Dedifferentiated amniotic fluid mesenchymal stem cell (primary cell): ENCODE data around the gene APELA.
"Not testable (repeated sequence)": the region's sequence is repeated elsewhere in the genome, so short reads cannot be mapped to it uniquely, and the experiment has no call there.

Experiments
- DNase-seq: peaks from one replicate; pipeline ENCODE4 v3.0.0-alpha.2; 2016; ENCODE audit errors: extremely low spot score

Gene APELA

GRCh38 chr4:164876700-164877324 is at the start of gene APELA:
TSS of gene APELA (plus strand) at chr4:164877178. CDS start at chr4:164877332, 154 bp downstream.
- no peak for DNase-seq

GRCh38 chr4:164828955-164829354 is 48.0 kb upstream of the APELA start:
- DNase-seq: no peak

- no peak for DNase-seq
These were observed 30.4 kb upstream of the APELA start for GRCh38 chr4:164846566-164846965.

- DNase-seq: no peak
These were observed 30.0 kb upstream of the APELA start for GRCh38 chr4:164847016-164847415.

GRCh38 chr4:164847967-164848649 is 28.9 kb upstream of the APELA start:
- no peak for DNase-seq

GRCh38 chr4:164856396-164856795 is 20.6 kb upstream of the APELA start:
- DNase-seq: no peak

GRCh38 chr4:164866817-164867490 is 10.0 kb upstream of the APELA start:
- DNase-seq: no peak

DNA sequence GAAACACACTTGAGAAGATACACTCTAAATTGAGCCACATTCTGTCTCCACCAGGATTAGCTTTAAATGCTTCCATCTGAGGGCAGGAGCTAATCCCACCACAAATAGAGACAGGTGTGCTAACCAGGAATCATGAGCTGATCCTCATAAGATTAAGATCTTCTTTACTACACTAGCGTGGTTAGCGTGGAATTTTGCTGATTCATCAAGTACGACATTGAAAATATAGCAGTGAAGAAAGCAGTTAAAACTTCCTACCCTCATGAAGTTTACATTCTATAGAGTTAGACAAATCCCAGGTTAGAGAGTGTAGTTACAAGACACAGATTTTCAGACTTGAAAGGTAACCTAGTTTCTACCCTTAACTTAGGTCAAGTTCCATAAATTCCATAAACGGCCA is 5.3 kb upstream of the APELA start:
- DNase-seq: no peak

DNA sequence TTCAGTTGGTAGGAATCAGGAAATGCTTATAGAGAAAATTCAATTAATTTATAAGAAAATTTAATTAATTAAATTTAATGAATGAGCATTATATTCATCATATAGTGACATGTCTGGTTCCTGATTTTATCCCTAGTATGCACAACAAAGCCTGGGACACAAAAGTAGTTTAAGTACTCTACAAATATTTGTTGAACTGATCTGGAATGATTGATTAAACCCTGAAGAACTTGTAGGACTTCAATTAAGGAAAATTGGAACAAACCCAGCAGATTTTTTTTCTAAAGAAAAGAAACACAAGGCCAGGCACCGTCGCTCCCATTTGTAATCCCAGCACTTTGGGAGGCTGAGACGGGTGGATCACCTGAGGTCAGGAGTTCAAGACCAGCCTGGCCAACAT is 4.5 kb upstream of the APELA start:
- DNase-seq: no peak

GRCh38 chr4:164874789-164875188 is 2.2 kb upstream of the APELA start:
- DNase-seq: no peak

DNA sequence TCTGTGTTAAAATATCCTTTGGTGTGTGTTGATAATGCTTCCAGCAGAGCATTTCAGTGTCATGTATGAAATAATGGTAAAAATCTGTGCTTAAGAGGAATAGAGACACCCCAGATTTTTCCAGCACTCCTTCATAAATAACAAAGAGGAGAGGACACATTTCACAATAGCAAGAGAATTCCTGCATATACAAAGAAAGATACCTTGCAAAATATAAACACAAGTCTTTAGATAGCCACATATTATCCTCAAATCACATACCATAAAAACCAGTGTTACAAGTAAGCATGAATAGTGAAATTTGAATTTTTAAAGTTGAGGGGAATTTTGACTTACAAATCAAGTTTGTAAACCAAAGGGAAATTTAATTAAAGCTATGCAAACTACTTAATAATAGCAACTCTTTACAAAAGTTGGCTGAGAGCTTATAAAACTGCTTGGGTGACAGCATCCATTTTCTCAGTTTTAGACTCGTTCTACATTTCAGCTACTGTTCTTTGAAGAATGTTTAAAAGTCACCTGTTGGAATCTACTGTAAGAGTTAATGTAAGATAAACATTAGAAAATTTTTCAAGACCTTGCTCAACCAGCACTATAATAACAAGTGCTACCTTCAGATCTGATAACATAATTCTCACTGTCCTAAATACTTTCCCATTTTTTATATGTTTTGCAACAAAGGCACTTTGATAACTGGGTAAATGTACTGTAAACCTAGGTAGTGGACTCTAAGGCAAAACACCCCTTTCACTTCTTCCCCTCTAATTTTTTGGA is 3.7 kb downstream of the APELA start:
- no peak for DNase-seq

- no peak for DNase-seq
These were observed 11.2 kb downstream of the APELA start for GRCh38 chr4:164888096-164888715.

GRCh38 chr4:164890691-164891090 is 13.7 kb downstream of the APELA start:
- no peak for DNase-seq

GRCh38 chr4:164892018-164892417 is 15.0 kb downstream of the APELA start:
- DNase-seq: no peak

DNA sequence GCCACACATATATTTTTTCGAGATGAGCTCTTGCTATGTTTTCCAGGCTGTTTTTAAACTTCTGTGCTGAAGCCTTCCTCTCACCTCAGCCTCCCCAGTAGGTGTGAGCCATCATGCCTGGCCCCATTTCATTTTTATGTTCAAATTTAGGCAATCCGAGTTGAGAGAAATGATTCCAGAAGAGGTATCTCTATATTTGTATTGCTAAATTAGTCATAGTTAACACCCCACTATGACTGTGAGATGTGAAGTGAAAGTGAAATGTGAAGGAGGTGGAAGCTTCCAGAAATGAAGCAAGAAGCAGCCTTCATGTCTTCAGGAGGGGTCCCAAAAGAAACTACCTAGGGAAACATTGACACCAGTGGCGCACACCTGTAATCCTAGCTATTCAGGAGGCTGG is 17.7 kb downstream of the APELA start:
- no peak for DNase-seq

- no peak for DNase-seq
These were observed 25.6 kb downstream of the APELA start for GRCh38 chr4:164902608-164903007.

DNA sequence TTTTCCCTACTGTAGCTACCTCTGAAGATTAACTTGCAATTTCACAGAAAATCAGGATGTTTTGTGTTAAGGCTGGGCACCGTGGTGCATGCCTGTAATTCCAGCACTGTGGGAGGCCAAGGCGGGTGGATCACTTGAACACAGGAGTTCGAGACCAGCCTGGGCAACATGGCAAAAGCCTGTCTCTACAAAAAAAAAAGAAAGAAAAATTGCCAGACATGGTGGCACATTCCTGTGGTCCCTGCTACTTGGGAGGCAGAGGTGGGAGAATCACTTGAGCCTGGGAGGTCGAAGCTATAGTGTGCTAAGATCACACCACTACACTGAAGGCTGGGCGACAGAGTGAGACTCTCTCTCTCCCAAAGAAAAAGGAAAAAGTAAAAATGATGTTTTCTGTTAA is 27.4 kb downstream of the APELA start:
- no peak for DNase-seq

- no peak for DNase-seq
These were observed 28.0 kb downstream of the APELA start for GRCh38 chr4:164904941-164905340.

GRCh38 chr4:164906368-164906767 is 29.4 kb downstream of the APELA start:
- no peak for DNase-seq

GRCh38 chr4:164913506-164913905 is 36.5 kb downstream of the APELA start:
- DNase-seq: not testable (repeated sequence)

DNA sequence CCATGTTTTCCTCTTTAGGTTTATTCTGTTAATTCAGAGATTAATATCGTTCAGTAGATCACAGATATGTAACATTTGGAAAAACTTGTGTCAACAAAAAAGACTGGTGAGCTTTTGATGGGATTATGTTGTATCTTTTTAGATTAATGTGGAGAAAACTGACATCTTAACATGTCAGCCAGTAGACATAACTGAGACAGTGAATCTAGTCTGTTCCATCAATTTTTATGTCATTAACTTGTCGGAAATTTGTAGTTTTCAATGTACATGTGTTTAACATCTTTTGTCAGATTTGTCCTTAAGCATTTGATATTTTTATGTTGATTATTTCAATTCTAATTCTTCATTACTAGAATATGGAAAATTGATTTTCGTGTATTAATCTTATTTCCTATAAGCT is 42.0 kb downstream of the APELA start:
- no peak for DNase-seq

DNA sequence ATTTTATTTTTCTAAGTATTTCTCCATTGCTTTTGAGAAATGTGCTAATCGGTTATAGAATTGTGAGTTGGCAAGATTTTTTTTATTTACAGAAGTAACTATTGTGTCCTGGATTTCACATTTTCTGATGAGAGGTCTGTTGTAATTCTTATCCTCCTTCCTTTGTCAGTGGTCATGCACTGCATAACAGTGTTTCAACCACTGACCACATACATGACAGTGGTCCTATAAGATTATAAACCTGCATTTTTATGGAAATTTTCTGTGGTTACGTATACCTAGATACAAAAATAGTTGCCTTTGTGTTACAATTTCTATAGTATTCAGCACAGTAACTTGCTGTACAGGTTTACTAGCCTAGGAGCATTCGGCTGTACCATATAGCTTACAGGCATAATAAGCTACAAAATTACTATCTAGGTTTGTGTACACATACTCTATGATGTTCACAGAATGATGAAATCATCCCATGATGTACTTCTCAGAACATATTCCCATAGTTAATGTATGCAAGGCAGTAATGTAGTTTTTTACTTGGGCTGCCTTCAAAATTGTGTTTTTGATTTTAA is 47.8 kb downstream of the APELA start:
- DNase-seq: no peak
